Liver (tissue), 9 donors: ENCODE measurements around the gene TMA7B. TPM values are rescaled to one million over a fixed set of nuclear protein-coding genes. Genes with fewer than 3 reads are reported as not detected.

ENCODE experiments used
- DNase-seq: peaks from one replicate; pipeline ENCODE4 v3.0.0-alpha.2; 2017; ENCODE audit warnings: low spot score
- H3K27ac ChIP-seq, 2 donors: one replicate each; pipeline ENCODE4 v1.7.0; 2013; ENCODE audit warnings: inconsistent platforms in 2 of 2, low read length in 2 of 2, control low read depth in 1 of 2, low read depth in 1 of 2, mild to moderate bottlenecking in 1 of 2
- H3K27me3 ChIP-seq, 4 donors: one replicate each; pipeline versions ENCODE4 v1.6.1 to v1.7.0; 2013; ENCODE audit warnings: low read length in 3 of 4, inconsistent platforms in 1 of 4, mild to moderate bottlenecking in 1 of 4, moderate library complexity in 1 of 4; ENCODE audit not compliant: control insufficient read depth in 4 of 4, insufficient read depth in 4 of 4
- H3K36me3 ChIP-seq, 4 donors: one replicate each; pipeline versions ENCODE4 v1.6.1 to v1.7.0; 2013; ENCODE audit warnings: low read length in 3 of 4, mild to moderate bottlenecking in 3 of 4, low read depth in 1 of 4, moderate library complexity in 1 of 4; ENCODE audit not compliant: control insufficient read depth in 4 of 4, insufficient read depth in 3 of 4
- H3K4me1 ChIP-seq, 4 donors: one replicate each; pipeline versions ENCODE4 v1.6.1 to v1.7.0; 2013; ENCODE audit warnings: low read length in 3 of 4, mild to moderate bottlenecking in 3 of 4, moderate library complexity in 1 of 4; ENCODE audit not compliant: control insufficient read depth in 4 of 4, insufficient read depth in 4 of 4
- H3K4me3 ChIP-seq, 3 donors: one replicate each; pipeline versions ENCODE4 v1.6.1 to v1.7.0; 2013; ENCODE audit warnings: low read length in 3 of 3, control low read depth in 1 of 3, low read depth in 1 of 3, mild to moderate bottlenecking in 1 of 3
- H3K9ac ChIP-seq, 2 donors: one replicate each; pipeline ENCODE4 v1.7.0; 2013; ENCODE audit warnings: low read length in 2 of 2, mild to moderate bottlenecking in 2 of 2, moderate library complexity in 2 of 2, control low read depth in 1 of 2, low read depth in 1 of 2
- H3K9me3 ChIP-seq, 4 donors: one replicate each; pipeline versions ENCODE4 v1.6.1 to v1.7.0; 2013; ENCODE audit warnings: low read length in 3 of 4; ENCODE audit not compliant: control insufficient read depth in 4 of 4
- FOXA1 ChIP-seq: IDR thresholded peaks from 2 replicates; pipeline ENCODE4 v1.6.1; 2016; ENCODE audit warnings: antibody characterized with exemption
- FOXA2 ChIP-seq: IDR thresholded peaks from 2 replicates; pipeline ENCODE4 v1.6.1; 2016; ENCODE audit warnings: antibody characterized with exemption
- GABPA ChIP-seq, 2 donors: IDR thresholded peaks in 1 of 2; conservative IDR thresholded peaks in 1 of 2; 2 replicates each; pipeline ENCODE4 v1.6.1; 2016; ENCODE audit warnings: antibody characterized with exemption in 2 of 2, mild to moderate bottlenecking in 1 of 2, moderate library complexity in 1 of 2
- HNF4G ChIP-seq: IDR thresholded peaks from 2 replicates; pipeline ENCODE4 v1.6.1; 2016; ENCODE audit warnings: antibody characterized with exemption
- JUND ChIP-seq, 2 donors: IDR thresholded peaks; 2 replicates each; pipeline ENCODE4 v1.6.1; 2016; ENCODE audit warnings: antibody characterized with exemption in 2 of 2
- NR2F2 ChIP-seq: IDR thresholded peaks from 2 replicates; pipeline ENCODE4 v1.6.1; 2016; ENCODE audit warnings: antibody characterized with exemption
- RAD21 ChIP-seq, 2 donors: IDR thresholded peaks; 2 replicates each; pipeline ENCODE4 v1.6.1; 2016; ENCODE audit warnings: antibody characterized with exemption in 2 of 2, mild to moderate bottlenecking in 2 of 2
- SP1 ChIP-seq: IDR thresholded peaks from 2 replicates; pipeline ENCODE4 v1.6.1; 2018; ENCODE audit warnings: antibody characterized with exemption, mild to moderate bottlenecking
- TAF1 ChIP-seq: conservative IDR thresholded peaks from 2 replicates; pipeline ENCODE4 v1.6.1; 2016; ENCODE audit warnings: antibody characterized with exemption, mild to moderate bottlenecking
- YY1 ChIP-seq: IDR thresholded peaks from 2 replicates; pipeline ENCODE4 v1.6.1; 2016; ENCODE audit warnings: antibody characterized with exemption, mild to moderate bottlenecking
- WGBS: extraction: QIAGEN DNeasy Blood & Tissue Kit; methylation state at CpG from one replicate; pipeline ENCODE4 v1.1.7; 2013; 5-methylcytosine and 5-hydroxymethylcytosine counted together
- polyA plus RNA-seq, 2 donors: library from polyadenylated mRNA; stranded (reverse) in 1 of 2; unstranded in 1 of 2; fragments of 200-250 nt in 1 of 2; fragments of >200 nt in 1 of 2; fragmentation: Nextera tagmentation in 1 of 2; extraction: Ambion mirVana in 1 of 2; gene quantifications; one replicate each; pipeline versions ENCODE4 v1.2.1 to v1.2.3, GENCODE V29; 2013 to 2015
- total RNA-seq, 2 donors: library from RNA; depleted of rRNA; stranded (reverse); fragments of >200 nt; gene quantifications; one replicate each; pipeline ENCODE4 v1.2.3, GENCODE V29; 2014
- TF ChIP-seq, protein P1 (sequence below): IDR thresholded peaks from 2 replicates; pipeline ENCODE4 v1.6.1; 2016; ENCODE audit warnings: antibody characterized with exemption
- TF ChIP-seq, protein P2 (sequence below): IDR thresholded peaks from 2 replicates; pipeline ENCODE4 v1.6.1; 2016; ENCODE audit warnings: antibody characterized with exemption
- TF ChIP-seq, protein P3 (sequence below): IDR thresholded peaks from 2 replicates; pipeline ENCODE4 v1.6.1; 2016; ENCODE audit warnings: antibody characterized with exemption, mild to moderate bottlenecking
- TF ChIP-seq, protein P4 (sequence below): IDR thresholded peaks from 2 replicates; pipeline ENCODE4 v1.6.1; 2016; ENCODE audit warnings: antibody characterized with exemption
- donor health status: healthy.
- donor health status: healthy.
- donor health status: healthy.
- donor health status: healthy.
- donor health status: healthy.

Gene TMA7B
- total and polyA plus RNA-seq, 4 donors = 0.25 to 2.1 TPM; not detected in 2

DNA sequence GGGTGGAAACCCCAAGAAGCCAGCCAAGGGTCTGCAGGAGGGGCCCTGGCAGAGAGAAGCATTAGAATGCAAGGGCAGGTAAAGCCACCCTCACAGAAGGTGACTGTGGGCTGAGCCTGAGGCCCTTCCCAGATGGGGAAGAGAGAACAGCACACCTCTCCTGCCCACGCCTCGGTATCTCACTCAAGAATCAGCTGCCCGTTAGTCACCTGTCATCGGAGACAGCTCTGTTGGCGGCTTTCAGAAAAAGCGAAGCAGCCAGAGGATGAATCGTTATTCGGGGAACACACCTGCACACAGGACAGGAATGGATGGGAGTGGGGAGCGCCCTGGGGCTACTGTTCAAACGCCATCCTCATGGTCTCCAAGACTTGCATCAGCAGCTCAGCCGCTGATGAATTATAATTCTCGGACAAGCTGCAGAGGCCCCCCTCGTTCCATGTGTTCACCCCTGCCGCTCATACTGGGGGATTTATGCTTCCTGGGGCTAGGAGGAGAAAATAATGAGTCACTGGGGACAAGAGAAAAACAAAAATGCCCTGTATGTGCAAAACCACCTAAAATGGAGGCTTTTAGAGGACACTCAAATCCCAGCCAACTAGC is 21.6 kb upstream of the TMA7B start (continued):
- TF ChIP-seq, protein P1, sequence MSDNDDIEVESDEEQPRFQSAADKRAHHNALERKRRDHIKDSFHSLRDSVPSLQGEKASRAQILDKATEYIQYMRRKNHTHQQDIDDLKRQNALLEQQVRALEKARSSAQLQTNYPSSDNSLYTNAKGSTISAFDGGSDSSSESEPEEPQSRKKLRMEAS = no peak
- TF ChIP-seq NR2F2 (no peak), HNF4G (no peak), JUND (IDR thresholded peaks at IDR 0.05) (no peak)

DNA sequence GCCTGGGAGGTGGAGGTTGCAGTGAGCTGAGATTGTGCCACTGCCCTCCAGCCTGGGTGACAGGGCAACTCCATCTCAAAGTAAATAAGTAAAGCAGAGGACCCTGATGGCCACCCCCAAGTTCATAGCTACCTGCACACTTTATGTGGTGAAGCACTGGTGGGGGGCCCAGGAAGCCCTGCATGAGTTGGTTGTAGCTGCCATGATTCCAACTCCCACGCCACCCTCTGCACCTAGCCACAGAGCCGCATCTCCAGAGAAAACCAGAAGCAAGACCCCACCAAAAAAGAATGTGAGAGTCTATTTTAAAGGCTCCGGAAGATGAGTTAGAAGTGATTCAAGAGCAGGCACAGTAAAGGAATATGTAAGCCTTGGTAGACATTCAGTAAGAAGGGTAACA is 20.4 kb upstream of the TMA7B start:
- 98% methylated on average over 3 of the region's 3 CpGs for WGBS
- TF ChIP-seq NR2F2 (no peak), YY1 (no peak), SP1 (no peak), RAD21 (IDR thresholded peaks at IDR 0.05) (no peak), FOXA2 (no peak), TAF1 (no peak), HNF4G (no peak), FOXA1 (no peak), GABPA (IDR thresholded peaks at IDR 0.05 in 1 of 2, conservative IDR thresholded peaks at IDR 0.05 in 1 of 2) (no peak)
- TF ChIP-seq, protein P2, sequence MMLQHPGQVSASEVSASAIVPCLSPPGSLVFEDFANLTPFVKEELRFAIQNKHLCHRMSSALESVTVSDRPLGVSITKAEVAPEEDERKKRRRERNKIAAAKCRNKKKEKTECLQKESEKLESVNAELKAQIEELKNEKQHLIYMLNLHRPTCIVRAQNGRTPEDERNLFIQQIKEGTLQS = no peak
- TF ChIP-seq, protein P3, sequence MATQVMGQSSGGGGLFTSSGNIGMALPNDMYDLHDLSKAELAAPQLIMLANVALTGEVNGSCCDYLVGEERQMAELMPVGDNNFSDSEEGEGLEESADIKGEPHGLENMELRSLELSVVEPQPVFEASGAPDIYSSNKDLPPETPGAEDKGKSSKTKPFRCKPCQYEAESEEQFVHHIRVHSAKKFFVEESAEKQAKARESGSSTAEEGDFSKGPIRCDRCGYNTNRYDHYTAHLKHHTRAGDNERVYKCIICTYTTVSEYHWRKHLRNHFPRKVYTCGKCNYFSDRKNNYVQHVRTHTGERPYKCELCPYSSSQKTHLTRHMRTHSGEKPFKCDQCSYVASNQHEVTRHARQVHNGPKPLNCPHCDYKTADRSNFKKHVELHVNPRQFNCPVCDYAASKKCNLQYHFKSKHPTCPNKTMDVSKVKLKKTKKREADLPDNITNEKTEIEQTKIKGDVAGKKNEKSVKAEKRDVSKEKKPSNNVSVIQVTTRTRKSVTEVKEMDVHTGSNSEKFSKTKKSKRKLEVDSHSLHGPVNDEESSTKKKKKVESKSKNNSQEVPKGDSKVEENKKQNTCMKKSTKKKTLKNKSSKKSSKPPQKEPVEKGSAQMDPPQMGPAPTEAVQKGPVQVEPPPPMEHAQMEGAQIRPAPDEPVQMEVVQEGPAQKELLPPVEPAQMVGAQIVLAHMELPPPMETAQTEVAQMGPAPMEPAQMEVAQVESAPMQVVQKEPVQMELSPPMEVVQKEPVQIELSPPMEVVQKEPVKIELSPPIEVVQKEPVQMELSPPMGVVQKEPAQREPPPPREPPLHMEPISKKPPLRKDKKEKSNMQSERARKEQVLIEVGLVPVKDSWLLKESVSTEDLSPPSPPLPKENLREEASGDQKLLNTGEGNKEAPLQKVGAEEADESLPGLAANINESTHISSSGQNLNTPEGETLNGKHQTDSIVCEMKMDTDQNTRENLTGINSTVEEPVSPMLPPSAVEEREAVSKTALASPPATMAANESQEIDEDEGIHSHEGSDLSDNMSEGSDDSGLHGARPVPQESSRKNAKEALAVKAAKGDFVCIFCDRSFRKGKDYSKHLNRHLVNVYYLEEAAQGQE = no peak
- TF ChIP-seq, protein P1 = no peak
- H3K4me1 ChIP-seq = no peaks in the 10 kb centered on the region

DNA sequence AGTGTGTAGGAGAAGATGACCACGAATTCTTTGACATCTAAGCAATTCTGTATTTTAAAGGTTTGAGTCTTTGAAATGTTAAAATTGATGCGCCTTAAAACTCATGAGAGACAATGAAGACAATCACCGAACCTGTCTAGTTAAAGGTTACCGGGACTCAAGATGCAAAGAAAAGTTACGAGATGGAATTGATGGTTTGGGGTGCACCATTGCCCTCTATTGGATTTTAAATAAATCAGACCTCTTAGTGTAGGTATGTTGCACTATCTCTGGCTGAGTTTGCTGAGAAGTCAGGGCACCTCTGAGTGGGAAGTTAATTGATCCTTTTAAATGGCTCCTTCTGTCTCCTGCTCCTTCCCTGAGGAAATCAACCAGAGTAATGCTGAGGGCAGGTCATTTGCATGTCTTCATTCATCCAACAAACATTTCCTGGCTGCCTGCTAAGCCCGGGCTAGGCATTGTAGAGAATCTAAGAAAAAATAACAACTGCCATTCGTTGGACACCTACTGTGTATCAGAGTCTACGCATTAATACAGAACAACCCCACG is 19.4 kb upstream of the TMA7B start:
- H3K27ac ChIP-seq = no peak overlapping the region
- 73% methylated on average over 9 of the region's 9 CpGs for WGBS
- TF ChIP-seq, protein P3 = no peak
- TF ChIP-seq, protein P4, sequence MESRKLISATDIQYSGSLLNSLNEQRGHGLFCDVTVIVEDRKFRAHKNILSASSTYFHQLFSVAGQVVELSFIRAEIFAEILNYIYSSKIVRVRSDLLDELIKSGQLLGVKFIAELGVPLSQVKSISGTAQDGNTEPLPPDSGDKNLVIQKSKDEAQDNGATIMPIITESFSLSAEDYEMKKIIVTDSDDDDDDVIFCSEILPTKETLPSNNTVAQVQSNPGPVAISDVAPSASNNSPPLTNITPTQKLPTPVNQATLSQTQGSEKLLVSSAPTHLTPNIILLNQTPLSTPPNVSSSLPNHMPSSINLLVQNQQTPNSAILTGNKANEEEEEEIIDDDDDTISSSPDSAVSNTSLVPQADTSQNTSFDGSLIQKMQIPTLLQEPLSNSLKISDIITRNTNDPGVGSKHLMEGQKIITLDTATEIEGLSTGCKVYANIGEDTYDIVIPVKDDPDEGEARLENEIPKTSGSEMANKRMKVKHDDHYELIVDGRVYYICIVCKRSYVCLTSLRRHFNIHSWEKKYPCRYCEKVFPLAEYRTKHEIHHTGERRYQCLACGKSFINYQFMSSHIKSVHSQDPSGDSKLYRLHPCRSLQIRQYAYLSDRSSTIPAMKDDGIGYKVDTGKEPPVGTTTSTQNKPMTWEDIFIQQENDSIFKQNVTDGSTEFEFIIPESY = no peak
- H3K36me3 ChIP-seq = no peaks in the 10 kb centered on the region
- no peak overlapping the region for H3K9ac ChIP-seq
- DNase-seq = no peak
- peaks cover 0 to 2% (median 0%) of the 10 kb centered on the region in 4 donors for H3K27me3 ChIP-seq
- no peaks in the 10 kb centered on the region for H3K4me1 ChIP-seq
- no peak overlapping the region for H3K4me3 ChIP-seq
- no peaks in the 10 kb centered on the region for H3K9me3 ChIP-seq

More for the DNA sequence above, 20.4 kb upstream of the TMA7B start:
- DNase-seq = no peak
- Histone ChIP-seq H3K27me3 (peaks cover 0 to 2% (median 0%) of the 10 kb centered on the region in 4 donors), H3K4me3 (no peak overlapping the region), H3K36me3 (no peaks in the 10 kb centered on the region), H3K9ac (no peak overlapping the region), H3K27ac (no peak overlapping the region), H3K9me3 (no peaks in the 10 kb centered on the region)
